ENCODE results near the gene AKT2. TPM values are rescaled to one million over a fixed set of nuclear protein-coding genes. Genes with fewer than 3 reads are reported as not detected.

AKT2 gene
- total and polyA plus RNA-seq, 12 donors: 56.7 to 147 (median 123) TPM

DNA sequence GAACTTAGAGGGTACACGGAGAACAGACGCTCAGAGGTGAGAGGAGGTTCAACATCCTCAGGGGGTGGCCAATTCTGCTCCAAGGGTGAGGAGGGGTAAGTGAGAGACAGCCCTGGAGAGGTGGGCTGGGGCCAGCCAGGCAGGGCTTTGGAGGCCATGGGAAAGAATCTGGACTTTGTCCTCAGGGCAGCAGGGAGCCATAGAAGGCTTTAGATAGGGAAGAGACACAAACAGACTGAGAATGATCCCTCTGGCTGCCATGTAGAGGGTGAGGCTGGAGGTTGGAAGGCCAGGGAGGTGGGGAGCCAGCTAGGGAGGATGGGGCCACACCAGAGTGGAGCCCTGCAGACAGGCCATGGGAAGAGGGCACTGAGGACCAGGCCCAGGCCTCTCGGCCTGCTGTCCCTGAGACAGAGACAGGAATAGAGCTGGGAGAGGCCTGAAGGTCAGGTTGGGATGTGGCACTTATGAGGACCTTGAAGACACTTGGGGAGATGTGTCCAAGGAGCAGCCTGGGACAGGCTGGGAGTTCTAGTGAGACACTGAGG lies 29.5 kb downstream of the AKT2 start:
- H3K9me3 ChIP-seq: no peaks in the 10 kb centered on the region
- intact Hi-C loops (cut with DNase I): no loop called here
- WGBS, 2 donors: 92% methylated on average over 3 of the region's 3 CpGs
- peaks cover 0 to 32% (median 9%) of the 10 kb centered on the region in 9 donors for H3K4me1 ChIP-seq
- DNase-seq (no peak), ATAC-seq (no peak)
- peaks cover 0 to 62% (median 32%) of the 10 kb centered on the region in 9 donors for H3K36me3 ChIP-seq
- no peak overlapping the region for H3K27ac ChIP-seq
- TF ChIP-seq, protein P1, sequence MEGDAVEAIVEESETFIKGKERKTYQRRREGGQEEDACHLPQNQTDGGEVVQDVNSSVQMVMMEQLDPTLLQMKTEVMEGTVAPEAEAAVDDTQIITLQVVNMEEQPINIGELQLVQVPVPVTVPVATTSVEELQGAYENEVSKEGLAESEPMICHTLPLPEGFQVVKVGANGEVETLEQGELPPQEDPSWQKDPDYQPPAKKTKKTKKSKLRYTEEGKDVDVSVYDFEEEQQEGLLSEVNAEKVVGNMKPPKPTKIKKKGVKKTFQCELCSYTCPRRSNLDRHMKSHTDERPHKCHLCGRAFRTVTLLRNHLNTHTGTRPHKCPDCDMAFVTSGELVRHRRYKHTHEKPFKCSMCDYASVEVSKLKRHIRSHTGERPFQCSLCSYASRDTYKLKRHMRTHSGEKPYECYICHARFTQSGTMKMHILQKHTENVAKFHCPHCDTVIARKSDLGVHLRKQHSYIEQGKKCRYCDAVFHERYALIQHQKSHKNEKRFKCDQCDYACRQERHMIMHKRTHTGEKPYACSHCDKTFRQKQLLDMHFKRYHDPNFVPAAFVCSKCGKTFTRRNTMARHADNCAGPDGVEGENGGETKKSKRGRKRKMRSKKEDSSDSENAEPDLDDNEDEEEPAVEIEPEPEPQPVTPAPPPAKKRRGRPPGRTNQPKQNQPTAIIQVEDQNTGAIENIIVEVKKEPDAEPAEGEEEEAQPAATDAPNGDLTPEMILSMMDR (IDR thresholded peaks at IDR 0.05): no peak
- H3K4me3 ChIP-seq: no peak overlapping the region
- no peaks in the 10 kb centered on the region for H3K27me3 ChIP-seq

DNA sequence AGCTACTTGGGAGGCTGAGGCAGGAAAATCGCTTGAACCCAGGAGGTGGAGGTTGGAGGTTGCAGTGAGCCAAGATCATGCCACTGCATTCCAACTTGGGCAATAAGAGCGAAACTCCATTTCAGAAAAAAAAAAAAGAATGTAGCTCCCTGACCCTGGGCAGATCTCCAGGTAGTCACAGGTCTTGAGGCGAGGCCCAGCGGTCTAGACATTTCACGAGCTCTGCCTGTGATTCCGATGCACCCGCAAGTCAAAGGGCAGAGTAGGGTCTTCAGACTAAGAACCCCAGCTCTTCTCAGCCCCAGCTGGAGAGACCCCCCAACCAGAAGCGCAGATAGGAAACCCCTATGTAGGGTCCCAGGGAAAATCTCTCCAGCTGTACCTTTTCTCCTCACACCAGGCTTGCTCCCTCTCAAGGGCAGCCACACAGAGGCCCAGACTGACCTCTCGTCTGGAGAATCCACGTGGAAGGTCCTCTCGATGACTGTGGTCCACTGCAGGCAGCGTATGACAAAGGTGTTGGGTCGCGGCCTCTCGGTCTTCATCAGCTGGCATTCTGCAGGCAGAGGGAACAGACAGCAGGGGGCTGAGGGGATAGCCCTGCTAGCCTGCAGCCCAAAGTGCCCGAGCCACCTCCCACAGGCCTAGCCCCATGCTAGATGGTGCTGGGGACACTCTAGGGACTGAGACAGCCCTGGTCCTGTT lies 30.3 kb downstream of the AKT2 start:
- DNase-seq: no peak
- H3K36me3 ChIP-seq: peaks cover 0 to 70% (median 32%) of the 10 kb centered on the region in 9 donors
- no peak overlapping the region for H3K4me3 ChIP-seq
- no peaks in the 10 kb centered on the region for H3K9me3 ChIP-seq
- peak in 1 of 8 donors; percentile 6 for ATAC-seq
- WGBS, 2 donors: 91 to 94% methylated on average over 16 of the region's 16 CpGs
- TF ChIP-seq, protein P1 (IDR thresholded peaks at IDR 0.05): no peak
- peaks cover 0 to 27% (median 9%) of the 10 kb centered on the region in 9 donors for H3K4me1 ChIP-seq
- no peak overlapping the region for H3K27ac ChIP-seq
- intact Hi-C loops (cut with DNase I): no loop called here
- H3K27me3 ChIP-seq: no peaks in the 10 kb centered on the region

DNA sequence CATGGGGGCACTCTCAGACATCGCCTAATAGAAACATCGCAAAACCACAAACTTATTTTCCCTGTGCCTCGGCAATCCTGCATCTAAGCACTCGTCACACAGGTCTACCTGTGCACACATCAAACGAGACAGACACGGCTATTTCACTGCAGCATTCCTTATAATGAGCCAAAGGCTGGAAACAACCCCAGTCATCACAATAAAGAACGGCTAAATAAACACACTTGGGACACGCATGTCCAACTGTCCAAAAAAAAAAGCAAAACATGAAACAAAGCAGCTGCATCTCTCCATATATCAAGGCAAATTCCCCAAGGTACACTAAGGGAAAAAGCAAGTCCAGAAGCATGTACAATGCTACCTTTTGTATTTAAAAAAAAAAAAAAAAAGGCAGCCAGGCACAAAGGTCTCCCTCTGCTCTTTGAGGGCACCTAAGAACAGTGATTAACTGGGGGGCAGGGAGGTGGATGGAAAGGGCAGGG lies 31.5 kb downstream of the AKT2 start:
- Histone ChIP-seq H3K27me3 (no peaks in the 10 kb centered on the region), H3K4me1 (peaks cover 0 to 24% (median 9%) of the 10 kb centered on the region in 9 donors), H3K9me3 (no peaks in the 10 kb centered on the region), H3K36me3 (peaks cover 0 to 79% (median 32%) of the 10 kb centered on the region in 9 donors), H3K27ac (no peak overlapping the region), H3K4me3 (no peak overlapping the region)
- intact Hi-C loops (cut with DNase I): no loop called here
- 83 to 90% methylated on average over 8 of the region's 8 CpGs for WGBS, 2 donors
- DNase-seq (no peak), ATAC-seq (no peak)
- TF ChIP-seq, protein P1 (IDR thresholded peaks at IDR 0.05): no peak

DNA sequence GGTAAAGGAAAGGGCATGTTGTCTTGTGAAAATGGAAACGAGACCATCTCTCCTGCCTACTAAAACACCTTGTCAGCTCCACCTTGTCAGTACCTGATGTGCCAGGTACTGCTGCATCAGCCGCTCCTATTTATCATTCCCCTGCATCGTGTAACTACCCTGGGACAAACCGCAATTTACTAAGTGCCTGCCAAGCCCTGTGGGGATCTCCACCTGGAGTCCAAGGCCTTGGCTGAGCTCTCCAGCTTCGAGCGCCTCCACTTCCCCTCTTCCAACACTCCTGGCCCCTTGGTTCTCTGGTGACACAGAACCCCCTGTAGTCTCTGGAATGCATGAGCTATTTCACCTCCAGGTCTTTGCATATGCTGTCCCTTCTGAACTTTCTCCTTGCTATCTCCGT lies 32.8 kb downstream of the AKT2 start:
- no peaks in the 10 kb centered on the region for H3K9me3 ChIP-seq
- no peak for DNase-seq

More for the DNA sequence above, 32.8 kb downstream of the AKT2 start:
- intact Hi-C loops (cut with DNase I): no loop called here
- no peaks in the 10 kb centered on the region for H3K27me3 ChIP-seq
- 71 to 74% methylated on average over 7 of the region's 7 CpGs for WGBS, 2 donors
- H3K27ac ChIP-seq: no peak overlapping the region
- H3K36me3 ChIP-seq: peaks cover 0 to 79% (median 32%) of the 10 kb centered on the region in 9 donors
- TF ChIP-seq, protein P1 (IDR thresholded peaks at IDR 0.05): no peak
- ATAC-seq: no peak
- H3K4me1 ChIP-seq: peaks cover 0 to 28% (median 12%) of the 10 kb centered on the region in 9 donors
- no peak overlapping the region for H3K4me3 ChIP-seq

Measured in heart right ventricle (tissue), 16 donors.